ENCODE results near the gene TRAPPC10. TPM values are rescaled to one million over a fixed set of nuclear protein-coding genes. Genes with fewer than 3 reads are reported as not detected.

Gene TRAPPC10
- total and polyA plus RNA-seq, 2 of the 8 experiments (the other 6 are each of a cell fraction or from before 2014, with no cell fraction given), result 18.5 to 29.8 TPM

DNA sequence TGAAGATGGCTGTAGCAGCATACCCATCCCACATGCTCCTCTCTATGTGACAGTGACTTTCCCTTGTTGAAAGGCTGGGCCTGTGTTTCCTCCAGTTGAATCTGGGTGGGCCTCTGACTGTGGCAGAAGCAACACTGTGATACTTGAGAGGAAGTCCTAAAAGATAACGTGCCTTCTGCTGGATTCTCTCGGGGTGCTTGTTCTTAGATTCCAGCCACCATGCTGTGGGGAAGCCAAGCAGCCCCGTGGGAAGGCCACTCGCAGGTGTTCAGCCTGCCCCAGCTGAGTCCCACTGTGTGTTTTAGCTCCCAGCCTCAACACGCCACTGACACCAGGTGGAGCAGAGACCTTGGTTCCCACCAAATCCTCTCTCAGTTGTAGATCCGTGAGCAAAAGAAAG lies 31.5 kb downstream of the TRAPPC10 start:
- no peak overlapping the region for H4K91ac ChIP-seq (replicated peaks; ENCODE audit: insufficient read length, low read length)
- no peak overlapping the region for H2AK5ac ChIP-seq (ENCODE audit: low read depth, low read length)
- no peak overlapping the region for H2BK5ac ChIP-seq (ENCODE audit: low read depth, low read length)
- no peak overlapping the region for H3K9ac ChIP-seq (replicated peaks in 1 of 4; ENCODE audit: extremely low read depth in 1 of 4, low read depth in 3 of 4, low read length in 3 of 4)
- H3K79me1 ChIP-seq (ENCODE audit: low read depth, low read length), result 0 out of 2 replicates have a peak, but pooled peaks cover 2% of the 10 kb centered on the region
- no peaks in the 10 kb centered on the region for H3K27me3 ChIP-seq (replicated peaks in 1 of 4; ENCODE audit: control insufficient read depth in 3 of 4, extremely low read depth in 1 of 4, insufficient read depth in 3 of 4, low read length in 3 of 4)
- no peak overlapping the region for H2BK120ac ChIP-seq (replicated peaks; ENCODE audit: low read depth, low read length)
- H3K79me2 ChIP-seq (ENCODE audit: control insufficient read depth in 1 of 2, insufficient read depth in 2 of 2, low read length in 2 of 2), result peaks cover 3 to 17% of the 10 kb centered on the region in 2 experiments; a peak in 3 of 4 replicates
- no peak overlapping the region for H3K4me2 ChIP-seq (ENCODE audit: insufficient read depth in 1 of 2, low read depth in 2 of 2, low read length in 2 of 2)
- 88% methylated on average over 6 of the region's 6 CpGs; no CpG with 5 or more reads in 1 of the 2 experiments for WGBS, 2 experiments (ENCODE audit: extremely low coverage in 1 of 2, insufficient coverage in 1 of 2, insufficient read length in 1 of 2, insufficient replicate concordance in 2 of 2, low coverage in 1 of 2, low lambda C conversion rate in 2 of 2, missing lambda C conversion rate in 1 of 2)
- no peak overlapping the region for H4K5ac ChIP-seq (ENCODE audit: insufficient read length, low read depth, low read length)
- no peaks in the 10 kb centered on the region for H4K20me1 ChIP-seq (replicated peaks in 1 of 2; ENCODE audit: control insufficient read depth in 1 of 2, insufficient read depth in 2 of 2, low read length in 2 of 2)
- CTCF ChIA-PET (ENCODE audit: partially characterized antibody), result no interaction called here
- H2BK20ac ChIP-seq (ENCODE audit: low read length), result no peak overlapping the region
- H3K4me1 ChIP-seq (replicated peaks in 1 of 4; ENCODE audit: control insufficient read depth in 3 of 4, insufficient read depth in 4 of 4, low read length in 3 of 4), result no peaks in the 10 kb centered on the region
- H3K23ac ChIP-seq (ENCODE audit: insufficient read length), result no peak overlapping the region
- H2BK12ac ChIP-seq (ENCODE audit: low read depth, low read length), result no peak overlapping the region
- no peak overlapping the region for H2AFZ ChIP-seq (ENCODE audit: low read length)
- POLR2A ChIA-PET (ENCODE audit: partially characterized antibody), result no interaction called here
- H3K14ac ChIP-seq (ENCODE audit: insufficient read length), result no peak overlapping the region
- H3K23me2 ChIP-seq (ENCODE audit: low read depth, low read length), result no peaks in the 10 kb centered on the region
- no peak for FAIRE-seq
- H3K4ac ChIP-seq (replicated peaks; ENCODE audit: insufficient read length, low read depth, low read length), result no peak overlapping the region
- H3K18ac ChIP-seq (ENCODE audit: extremely low read depth, low read length), result no peak overlapping the region
- H4K8ac ChIP-seq (ENCODE audit: extremely low read depth, insufficient read depth, low read length), result no peak overlapping the region
- no peak overlapping the region for H3K4me3 ChIP-seq (ENCODE audit: extremely low read depth in 1 of 4, insufficient read depth in 2 of 4, low read depth in 3 of 4, low read length in 4 of 4)
- no peak for DNase-seq (ENCODE audit: low read depth in 1 of 2, low spot score in 2 of 2)
- H3K36me3 ChIP-seq (ENCODE audit: control insufficient read depth in 2 of 4, insufficient read depth in 4 of 4, low read length in 3 of 4), result peaks cover 0 to 4% (median under 1%) of the 10 kb centered on the region in 4 experiments; a peak in 4 of 8 replicates
- no peak overlapping the region for H2BK15ac ChIP-seq (ENCODE audit: low read length)
- H3K56ac ChIP-seq (replicated peaks; ENCODE audit: insufficient read length, low read depth, low read length), result no peak overlapping the region
- no peaks in the 10 kb centered on the region for H3K9me3 ChIP-seq (ENCODE audit: insufficient read depth in 2 of 2, low read depth in 1 of 2, low read length in 1 of 2)
- no peak overlapping the region for H3K27ac ChIP-seq (ENCODE audit: low read depth, low read length)
- no peak for TF ChIP-seq EP300 (IDR thresholded peaks at IDR 0.05; ENCODE audit: borderline replicate concordance in 1 of 2, low read depth in 2 of 2, low read length in 2 of 2)
- no peak for TF ChIP-seq RBBP5 (IDR thresholded peaks at IDR 0.05; ENCODE audit: borderline replicate concordance, low read depth, low read length)
- TF ChIP-seq CREB1 (IDR thresholded peaks at IDR 0.05), result no peak
- no peak for TF ChIP-seq SIX5 (IDR thresholded peaks at IDR 0.05; ENCODE audit: low read depth, low read length)
- TF ChIP-seq, protein P1, sequence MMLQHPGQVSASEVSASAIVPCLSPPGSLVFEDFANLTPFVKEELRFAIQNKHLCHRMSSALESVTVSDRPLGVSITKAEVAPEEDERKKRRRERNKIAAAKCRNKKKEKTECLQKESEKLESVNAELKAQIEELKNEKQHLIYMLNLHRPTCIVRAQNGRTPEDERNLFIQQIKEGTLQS (IDR thresholded peaks at IDR 0.05; ENCODE audit: insufficient read depth, low read depth, low read length), result no peak
- TF ChIP-seq FOSL1 (IDR thresholded peaks at IDR 0.05; ENCODE audit: insufficient read depth, low read depth, low read length), result no peak
